ENCODE results near the gene PAX5. TPM values are rescaled to one million over a fixed set of nuclear protein-coding genes. Genes with fewer than 3 reads are reported as not detected.

Gene PAX5
- total RNA-seq, 1 experiment from 2014 or later: 6.6 TPM

- TF ChIP-seq AFF4 (CRISPR knock-in tag; IDR thresholded peaks at IDR 0.05; ENCODE audit: borderline replicate concordance) (no peak), E2F5 (CRISPR knock-in tag; IDR thresholded peaks at IDR 0.05) (no peak), FOXP1 (CRISPR knock-in tag; IDR thresholded peaks at IDR 0.05; ENCODE audit: borderline replicate concordance) (no peak), MYBL2 (CRISPR knock-in tag; IDR thresholded peaks at IDR 0.05) (no peak)
These were observed 3.0 kb downstream of the PAX5 start (continued) for GRCh38 chr9:37031081-37031480.

- POLR2A ChIA-PET: no interaction called here
- no peaks in the 10 kb centered on the region for H3K36me3 Mint-ChIP-seq
- ATAC-seq (no peak), DNase-seq (ENCODE audit: low spot score) (no peak)
- TF ChIP-seq ARID4B (CRISPR knock-in tag; IDR thresholded peaks at IDR 0.05; ENCODE audit: borderline replicate concordance): no peak
- TF ChIP-seq ERG (CRISPR knock-in tag; IDR thresholded peaks at IDR 0.05): no peak
- TF ChIP-seq PRRX2 (CRISPR knock-in tag; IDR thresholded peaks at IDR 0.05): no peak
- TF ChIP-seq SOX15 (CRISPR knock-in tag; IDR thresholded peaks at IDR 0.05): no peak
- TF ChIP-seq AFF4 (CRISPR knock-in tag; IDR thresholded peaks at IDR 0.05; ENCODE audit: borderline replicate concordance): no peak
- TF ChIP-seq NR2C2 (CRISPR knock-in tag; IDR thresholded peaks at IDR 0.05): no peak
- no peak for TF ChIP-seq ATF2 (CRISPR knock-in tag; IDR thresholded peaks at IDR 0.05; ENCODE audit: borderline replicate concordance, low read depth)
- no peak for TF ChIP-seq MLX (CRISPR knock-in tag; IDR thresholded peaks at IDR 0.05)
- TF ChIP-seq PRDM15 (CRISPR knock-in tag; IDR thresholded peaks at IDR 0.05): no peak
- no peak for TF ChIP-seq NR1H2 (CRISPR knock-in tag; IDR thresholded peaks at IDR 0.05)
- peaks cover 99% of the 10 kb centered on the region for H3K27me3 Mint-ChIP-seq (ENCODE audit: low read depth)
- CTCF ChIA-PET: no interaction called here
- peak overlapping the region; percentile 87 for H3K4me3 Mint-ChIP-seq
- H3K4me1 Mint-ChIP-seq: peaks cover 53% of the 10 kb centered on the region
- H3K9me3 Mint-ChIP-seq: no peaks in the 10 kb centered on the region
- H3K27ac Mint-ChIP-seq: no peak overlapping the region
These were observed 3.5 kb downstream of the PAX5 start for GRCh38 chr9:37030611-37030939.

Measured in WTC11 (cell line).